ENCODE measurements around the gene TRPV4. TPM values are rescaled to one million over a fixed set of nuclear protein-coding genes. Genes with fewer than 3 reads are reported as not detected.

Gene TRPV4
- total and polyA plus RNA-seq, 7 donors = 0.03 to 0.11 (median 0.07) TPM; not detected in 1

DNA sequence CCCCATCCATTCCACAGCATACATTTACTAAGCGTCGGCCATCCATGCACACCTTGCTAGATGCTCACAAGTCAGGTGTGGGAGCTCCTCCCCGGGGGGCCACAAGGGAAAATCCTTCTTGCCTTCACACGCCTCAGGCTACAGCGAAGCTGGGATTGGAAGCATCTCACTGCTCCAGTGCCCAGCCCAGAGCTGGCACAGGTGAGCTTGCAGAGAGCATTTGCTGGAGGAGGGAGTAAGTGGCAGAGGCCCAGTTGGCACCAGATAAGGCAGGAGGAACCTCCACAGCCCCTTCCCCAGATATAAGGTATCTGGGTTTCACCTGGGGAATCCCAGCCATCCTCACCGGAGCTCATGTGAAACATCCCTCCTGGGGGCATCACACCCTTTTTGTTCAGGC, 1.8 kb downstream of the TRPV4 start:
- Histone ChIP-seq H3K4me3 (no peak overlapping the region), H3K27ac (no peak overlapping the region), H3K27me3 (ENCODE audit: insufficient read depth in 3 of 3, low read length in 2 of 3) (peaks cover 0 to 29% (median 7%) of the 10 kb centered on the region in 3 donors), H3K4me1 (no peaks in the 10 kb centered on the region), H3K36me3 (ENCODE audit: insufficient read depth in 1 of 2, low read depth in 1 of 2) (no peaks in the 10 kb centered on the region), H3K9me3 (no peaks in the 10 kb centered on the region)
- no peak for ATAC-seq
- TF ChIP-seq, protein P1, sequence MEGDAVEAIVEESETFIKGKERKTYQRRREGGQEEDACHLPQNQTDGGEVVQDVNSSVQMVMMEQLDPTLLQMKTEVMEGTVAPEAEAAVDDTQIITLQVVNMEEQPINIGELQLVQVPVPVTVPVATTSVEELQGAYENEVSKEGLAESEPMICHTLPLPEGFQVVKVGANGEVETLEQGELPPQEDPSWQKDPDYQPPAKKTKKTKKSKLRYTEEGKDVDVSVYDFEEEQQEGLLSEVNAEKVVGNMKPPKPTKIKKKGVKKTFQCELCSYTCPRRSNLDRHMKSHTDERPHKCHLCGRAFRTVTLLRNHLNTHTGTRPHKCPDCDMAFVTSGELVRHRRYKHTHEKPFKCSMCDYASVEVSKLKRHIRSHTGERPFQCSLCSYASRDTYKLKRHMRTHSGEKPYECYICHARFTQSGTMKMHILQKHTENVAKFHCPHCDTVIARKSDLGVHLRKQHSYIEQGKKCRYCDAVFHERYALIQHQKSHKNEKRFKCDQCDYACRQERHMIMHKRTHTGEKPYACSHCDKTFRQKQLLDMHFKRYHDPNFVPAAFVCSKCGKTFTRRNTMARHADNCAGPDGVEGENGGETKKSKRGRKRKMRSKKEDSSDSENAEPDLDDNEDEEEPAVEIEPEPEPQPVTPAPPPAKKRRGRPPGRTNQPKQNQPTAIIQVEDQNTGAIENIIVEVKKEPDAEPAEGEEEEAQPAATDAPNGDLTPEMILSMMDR (IDR thresholded peaks at IDR 0.05) = no peak
- WGBS, 3 donors = 82 to 89% (median 87%) methylated on average over 6 of the region's 6 CpGs
- intact Hi-C loops (cut with DNase I) = no loop called here
- no peak for DNase-seq

- Histone ChIP-seq H3K9me3 (no peaks in the 10 kb centered on the region), H3K4me1 (no peaks in the 10 kb centered on the region), H3K27ac (no peak overlapping the region), H3K4me3 (no peak overlapping the region), H3K27me3 (ENCODE audit: insufficient read depth in 3 of 3, low read length in 2 of 3) (peaks cover 0 to 29% (median 7%) of the 10 kb centered on the region in 3 donors), H3K36me3 (ENCODE audit: insufficient read depth in 1 of 2, low read depth in 1 of 2) (no peaks in the 10 kb centered on the region)
- WGBS, 3 donors = 49 to 59% (median 51%) methylated on average over 2 of the region's 2 CpGs
- no peak for ATAC-seq
- no peak for DNase-seq
- intact Hi-C loops (cut with DNase I) = no loop called here
- TF ChIP-seq, protein P1 (IDR thresholded peaks at IDR 0.05) = no peak
Measured at GRCh38 chr12:109830718-109831117, 2.5 kb downstream of the TRPV4 start.

GRCh38 chr12:109830267-109830666, 2.9 kb downstream of the TRPV4 start:
- no peaks in the 10 kb centered on the region for H3K4me1 ChIP-seq
- no peak overlapping the region for H3K27ac ChIP-seq
- intact Hi-C loops (cut with DNase I) = no loop called here
- peaks cover 0 to 29% (median 7%) of the 10 kb centered on the region in 3 donors for H3K27me3 ChIP-seq (ENCODE audit: insufficient read depth in 3 of 3, low read length in 2 of 3)
- DNase-seq (no peak), ATAC-seq (no peak)
- H3K36me3 ChIP-seq (ENCODE audit: insufficient read depth in 1 of 2, low read depth in 1 of 2) = no peaks in the 10 kb centered on the region
- H3K9me3 ChIP-seq = no peaks in the 10 kb centered on the region
- WGBS, 3 donors = 66 to 79% (median 70%) methylated on average over 2 of the region's 2 CpGs
- TF ChIP-seq, protein P1 (IDR thresholded peaks at IDR 0.05) = no peak
- no peak overlapping the region for H3K4me3 ChIP-seq

DNA sequence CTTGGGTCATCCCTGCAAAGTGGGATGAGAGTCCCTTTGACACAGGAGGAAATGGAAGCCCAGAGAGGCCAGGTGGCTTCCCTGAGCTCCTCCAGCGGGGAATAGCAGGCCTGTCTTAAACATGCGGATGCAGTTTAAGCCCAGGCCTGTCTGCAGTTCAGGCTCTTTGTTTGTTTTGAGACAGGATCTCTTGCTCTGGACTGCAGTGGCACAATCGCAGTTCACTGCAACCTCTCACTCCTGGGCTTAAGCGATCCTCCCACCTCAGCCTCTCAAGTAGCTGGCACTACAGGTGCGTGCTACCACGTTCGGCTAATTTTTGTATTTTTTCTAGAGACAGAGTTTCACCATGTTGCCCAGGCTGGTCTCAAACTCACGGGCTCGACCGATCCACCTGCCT, 3.5 kb downstream of the TRPV4 start:
- Histone ChIP-seq H3K27ac (no peak overlapping the region), H3K36me3 (ENCODE audit: insufficient read depth in 1 of 2, low read depth in 1 of 2) (no peaks in the 10 kb centered on the region), H3K9me3 (no peaks in the 10 kb centered on the region), H3K4me3 (no peak overlapping the region), H3K4me1 (no peaks in the 10 kb centered on the region), H3K27me3 (ENCODE audit: insufficient read depth in 3 of 3, low read length in 2 of 3) (peaks cover 0 to 25% (median 7%) of the 10 kb centered on the region in 3 donors)
- no peak for DNase-seq
- no peak for ATAC-seq
- TF ChIP-seq, protein P1 (IDR thresholded peaks at IDR 0.05) = no peak
- 80 to 83% (median 81%) methylated on average over 10 of the region's 10 CpGs for WGBS, 3 donors
- intact Hi-C loops (cut with DNase I) = no loop called here
